ENCODE measurements around the gene RNASEL.
"Not testable (repeated sequence)": the region's sequence is repeated elsewhere in the genome, so short reads cannot be mapped to it uniquely, and the experiment has no call there.

The RNASEL gene

GRCh38 chr1:182555493-182555892 is 33.6 kb downstream of the RNASEL start:
- TF ChIP-seq CTCF (IDR thresholded peaks at IDR 0.05; ENCODE audit: low read depth, low read length, missing control alignments): no peak
- no peak overlapping the region for H3K4me3 ChIP-seq (replicated peaks; ENCODE audit: low read depth, low read length)
- DNase-seq (ENCODE audit: extremely low read depth, low read depth): no peak

- TF ChIP-seq CTCF (IDR thresholded peaks at IDR 0.05; ENCODE audit: low read depth, low read length, missing control alignments): no peak
- DNase-seq (ENCODE audit: extremely low read depth, low read depth): no peak
- H3K4me3 ChIP-seq (replicated peaks; ENCODE audit: low read depth, low read length): no peak overlapping the region
Observed at GRCh38 chr1:182552527-182552926, 36.5 kb downstream of the RNASEL start.

GRCh38 chr1:182549811-182550210 is 39.2 kb downstream of the RNASEL start:
- no peak for DNase-seq (ENCODE audit: extremely low read depth, low read depth)
- TF ChIP-seq CTCF (IDR thresholded peaks at IDR 0.05; ENCODE audit: low read depth, low read length, missing control alignments): no peak
- no peak overlapping the region for H3K4me3 ChIP-seq (replicated peaks; ENCODE audit: low read depth, low read length)

- no peak for TF ChIP-seq CTCF (IDR thresholded peaks at IDR 0.05; ENCODE audit: low read depth, low read length, missing control alignments)
- no peak for DNase-seq (ENCODE audit: extremely low read depth, low read depth)
Observed at GRCh38 chr1:182549346-182549745, 39.7 kb downstream of the RNASEL start.

GRCh38 chr1:182533896-182534295 is 55.2 kb downstream of the RNASEL start:
- no peak for TF ChIP-seq CTCF (IDR thresholded peaks at IDR 0.05; ENCODE audit: low read depth, low read length, missing control alignments)
- DNase-seq (ENCODE audit: extremely low read depth, low read depth): no peak
- H3K4me3 ChIP-seq (replicated peaks; ENCODE audit: low read depth, low read length): no peak overlapping the region

More at GRCh38 chr1:182549346-182549745, 39.7 kb downstream of the RNASEL start:
- no peak overlapping the region for H3K4me3 ChIP-seq (replicated peaks; ENCODE audit: low read depth, low read length)

- H3K4me3 ChIP-seq (replicated peaks; ENCODE audit: low read depth, low read length); DNase-seq (ENCODE audit: extremely low read depth, low read depth): not testable (repeated sequence)
Observed at GRCh38 chr1:182528206-182528605, 60.9 kb downstream of the RNASEL start.

- no peak for TF ChIP-seq CTCF (IDR thresholded peaks at IDR 0.05; ENCODE audit: low read depth, low read length, missing control alignments)
- DNase-seq (ENCODE audit: extremely low read depth, low read depth): no peak
Observed at GRCh38 chr1:182527680-182528079, 61.4 kb downstream of the RNASEL start.

More at GRCh38 chr1:182527680-182528079, 61.4 kb downstream of the RNASEL start:
- H3K4me3 ChIP-seq (replicated peaks; ENCODE audit: low read depth, low read length): no peak overlapping the region
